Lung (tissue), 12 donors: ENCODE results near the gene COLEC12. TPM values are rescaled to one million over a fixed set of nuclear protein-coding genes. Genes with fewer than 3 reads are reported as not detected.

ENCODE experiments used
- ATAC-seq: fragments of 200-7000 bp; cut with Tn5 transposase; one replicate; pipeline ENCODE4 v1.9.1; 2020; ENCODE audit warnings: moderate number of reproducible peaks; ENCODE audit not compliant: insufficient read depth, low FRiP score
- DNase-seq, 3 donors: peaks; one replicate each; pipeline ENCODE4 v3.0.0-alpha.2; 2013 to 2017
- H3K27ac ChIP-seq, 2 donors: one replicate each; pipeline ENCODE4 v1.5.1; 2013; ENCODE audit warnings: mild to moderate bottlenecking in 2 of 2, moderate library complexity in 2 of 2, control low read depth in 1 of 2, inconsistent platforms in 1 of 2, low read depth in 1 of 2, low read length in 1 of 2
- H3K27me3 ChIP-seq, 3 donors: one replicate each; pipeline ENCODE4 v1.5.1; 2013; ENCODE audit warnings: low read length in 2 of 3; ENCODE audit not compliant: control insufficient read depth in 3 of 3, insufficient read depth in 3 of 3
- H3K36me3 ChIP-seq, 4 donors: one replicate each; pipeline ENCODE4 v1.5.1; 2013; ENCODE audit warnings: low read length in 4 of 4, mild to moderate bottlenecking in 1 of 4, moderate library complexity in 1 of 4; ENCODE audit not compliant: control insufficient read depth in 4 of 4, insufficient read depth in 4 of 4
- H3K4me1 ChIP-seq, 5 donors: one replicate each; pipeline ENCODE4 v1.5.1; 2013; ENCODE audit warnings: low read length in 5 of 5, mild to moderate bottlenecking in 2 of 5, moderate library complexity in 1 of 5; ENCODE audit not compliant: control insufficient read depth in 5 of 5, insufficient read depth in 5 of 5
- H3K4me3 ChIP-seq: one replicate; pipeline ENCODE4 v1.5.1; 2013; ENCODE audit warnings: mild to moderate bottlenecking, control low read depth, moderate library complexity
- H3K9ac ChIP-seq, 2 donors: one replicate each; pipeline ENCODE4 v1.5.1; 2013; ENCODE audit warnings: low read length in 2 of 2, control low read depth in 1 of 2; ENCODE audit not compliant: insufficient read depth in 1 of 2
- H3K9me3 ChIP-seq, 4 donors: one replicate each; pipeline ENCODE4 v1.5.1; 2013; ENCODE audit warnings: low read length in 3 of 4, mild to moderate bottlenecking in 1 of 4, moderate library complexity in 1 of 4; ENCODE audit not compliant: control insufficient read depth in 4 of 4, insufficient read depth in 3 of 4
- WGBS, 2 donors: extraction: QIAGEN DNeasy Blood & Tissue Kit; methylation state at CpG; one replicate each; pipeline ENCODE4 v1.1.7; 2013; 5-methylcytosine and 5-hydroxymethylcytosine counted together
- polyA plus RNA-seq, 2 donors: library from polyadenylated mRNA; stranded (reverse); fragments of 200-250 nt; gene quantifications; one replicate each; pipeline ENCODE4 v1.2.1, GENCODE V29; 2013
- total RNA-seq, 2 donors: library from RNA; depleted of rRNA in 1 of 2; stranded (reverse); fragments of >200 nt in 1 of 2; gene quantifications; one replicate each; pipeline ENCODE4 v1.2.1, GENCODE V29; 2014 to 2021
- TF ChIP-seq, protein P1 (sequence below): IDR thresholded peaks from 2 replicates; pipeline ENCODE4 v1.5.1; 2012; ENCODE audit warnings: mild to moderate bottlenecking; ENCODE audit errors: control extremely low read depth, extremely low read depth
- donor health status: control.
- donor health status: control.
- donor health status: Bipolar disorder and iron deficiency.
- donor health status: healthy.
- donor health status: DM: yes; HTN: yes; CAD: no.

The COLEC12 gene
- total and polyA plus RNA-seq, 4 donors = 10.3 to 108 (median 28.1) TPM

DNA sequence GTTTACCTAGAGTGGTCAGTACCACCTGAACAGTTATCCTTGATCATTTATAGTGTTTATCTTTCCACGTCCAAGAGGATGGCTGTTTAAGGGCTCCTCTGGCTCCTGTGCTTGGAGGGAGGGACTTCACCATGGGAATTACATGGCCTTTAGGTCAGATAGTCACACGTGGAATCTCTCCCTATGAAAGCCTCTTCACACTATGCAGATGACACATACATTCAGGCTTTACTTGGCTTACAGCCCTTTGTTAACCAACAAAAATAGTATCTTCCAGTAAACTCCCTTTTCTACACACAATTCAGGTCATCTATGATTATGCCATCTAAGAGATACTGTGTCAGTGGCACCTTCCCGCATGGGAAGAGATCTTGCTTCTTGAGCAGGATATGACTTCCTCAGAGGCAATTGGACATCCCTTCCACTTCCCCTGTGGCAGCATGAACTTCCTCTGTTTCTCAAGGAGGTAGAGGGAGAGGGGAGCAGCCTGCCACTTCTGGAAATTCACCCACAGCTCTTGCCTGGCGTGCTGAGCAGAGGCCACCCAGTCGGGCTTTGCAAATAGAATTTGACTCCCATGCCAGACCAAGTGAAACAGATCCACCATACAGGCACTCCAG is 53.5 kb downstream of the COLEC12 start:
- Histone ChIP-seq H3K36me3 (peaks cover 0 to 17% (median 4%) of the 10 kb centered on the region in 4 donors), H3K27ac (peak overlapping the region in 1 of 2 donors; percentile 45), H3K27me3 (no peaks in the 10 kb centered on the region), H3K4me3 (no peak overlapping the region), H3K4me1 (peaks cover 0 to 29% (median 21%) of the 10 kb centered on the region in 5 donors), H3K9me3 (peaks cover 0 to 8% (median 5%) of the 10 kb centered on the region in 4 donors), H3K9ac (no peak overlapping the region)
- WGBS, 2 donors = 35 to 36% methylated on average over 5 of the region's 5 CpGs
- TF ChIP-seq, protein P1, sequence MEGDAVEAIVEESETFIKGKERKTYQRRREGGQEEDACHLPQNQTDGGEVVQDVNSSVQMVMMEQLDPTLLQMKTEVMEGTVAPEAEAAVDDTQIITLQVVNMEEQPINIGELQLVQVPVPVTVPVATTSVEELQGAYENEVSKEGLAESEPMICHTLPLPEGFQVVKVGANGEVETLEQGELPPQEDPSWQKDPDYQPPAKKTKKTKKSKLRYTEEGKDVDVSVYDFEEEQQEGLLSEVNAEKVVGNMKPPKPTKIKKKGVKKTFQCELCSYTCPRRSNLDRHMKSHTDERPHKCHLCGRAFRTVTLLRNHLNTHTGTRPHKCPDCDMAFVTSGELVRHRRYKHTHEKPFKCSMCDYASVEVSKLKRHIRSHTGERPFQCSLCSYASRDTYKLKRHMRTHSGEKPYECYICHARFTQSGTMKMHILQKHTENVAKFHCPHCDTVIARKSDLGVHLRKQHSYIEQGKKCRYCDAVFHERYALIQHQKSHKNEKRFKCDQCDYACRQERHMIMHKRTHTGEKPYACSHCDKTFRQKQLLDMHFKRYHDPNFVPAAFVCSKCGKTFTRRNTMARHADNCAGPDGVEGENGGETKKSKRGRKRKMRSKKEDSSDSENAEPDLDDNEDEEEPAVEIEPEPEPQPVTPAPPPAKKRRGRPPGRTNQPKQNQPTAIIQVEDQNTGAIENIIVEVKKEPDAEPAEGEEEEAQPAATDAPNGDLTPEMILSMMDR = no peak
- ATAC-seq = peak; percentile 48
- peak in 1 of 3 donors; percentile 46 for DNase-seq

- Histone ChIP-seq H3K4me1 (peaks cover 0 to 28% (median 21%) of the 10 kb centered on the region in 5 donors), H3K4me3 (no peak overlapping the region), H3K27me3 (no peaks in the 10 kb centered on the region), H3K36me3 (peaks cover 0 to 5% (median 0%) of the 10 kb centered on the region in 4 donors), H3K9ac (no peak overlapping the region), H3K9me3 (peaks cover 0 to 4% (median 0%) of the 10 kb centered on the region in 4 donors), H3K27ac (no peak overlapping the region)
- 65 to 82% methylated on average over 3 of the region's 3 CpGs for WGBS, 2 donors
- TF ChIP-seq, protein P1 = no peak
- ATAC-seq (no peak), DNase-seq (no peak)
Measured at GRCh38 chr18:445055-445454, 55.4 kb downstream of the COLEC12 start.

GRCh38 chr18:438571-438970 is 61.9 kb downstream of the COLEC12 start:
- no peaks in the 10 kb centered on the region for H3K27me3 ChIP-seq
- H3K4me3 ChIP-seq = no peak overlapping the region
- peaks cover 0 to 11% (median 0%) of the 10 kb centered on the region in 5 donors for H3K4me1 ChIP-seq
- no peak overlapping the region for H3K27ac ChIP-seq
- H3K9me3 ChIP-seq = peaks cover 0 to 2% (median 0%) of the 10 kb centered on the region in 4 donors
- peaks cover 0 to 4% (median 1%) of the 10 kb centered on the region in 4 donors for H3K36me3 ChIP-seq
- ATAC-seq (no peak), DNase-seq (no peak)
- 67 to 70% methylated on average over 2 of the region's 2 CpGs for WGBS, 2 donors
- TF ChIP-seq, protein P1 = no peak
- H3K9ac ChIP-seq = no peak overlapping the region

GRCh38 chr18:435940-436339 is 64.6 kb downstream of the COLEC12 start:
- 92 to 93% methylated on average over 4 of the region's 4 CpGs for WGBS, 2 donors

More at GRCh38 chr18:435940-436339, 64.6 kb downstream of the COLEC12 start:
- Histone ChIP-seq H3K4me1 (peaks cover 0 to 11% (median 5%) of the 10 kb centered on the region in 5 donors), H3K36me3 (peaks cover 0 to 2% (median 1%) of the 10 kb centered on the region in 4 donors), H3K27me3 (no peaks in the 10 kb centered on the region), H3K9me3 (no peaks in the 10 kb centered on the region), H3K27ac (no peak overlapping the region), H3K4me3 (no peak overlapping the region), H3K9ac (no peak overlapping the region)
- ATAC-seq (no peak), DNase-seq (no peak)
- TF ChIP-seq, protein P1 = no peak
